SK-N-MC (cell line): ENCODE data around the gene HLA-E.
A peak's percentile ranks its signal among the peaks of the same experiment; 100 is the strongest.
"Not testable (repeated sequence)": the region's sequence is repeated elsewhere in the genome, so short reads cannot be mapped to it uniquely, and the experiment has no call there.

Experiments
- DNase-seq: peaks from one replicate; pipeline ENCODE4 v3.0.0-alpha.2; 2011; ENCODE audit warnings: low read depth, low spot score
- H3K27ac ChIP-seq: fragments of 200-600 bp; sonication (generic); 2 replicates; pipeline ENCODE4 v1.5.1; 2016; ENCODE audit warnings: mixed run types
- H3K36me3 ChIP-seq: fragments of 200-600 bp; sonication (generic); 2 replicates; pipeline ENCODE4 v1.6.1; 2017; ENCODE audit warnings: antibody characterized with exemption, low read length, mixed read lengths; ENCODE audit not compliant: insufficient read depth
- H3K4me3 ChIP-seq: fragments of 200-600 bp; sonication (generic); 2 replicates; pipeline ENCODE4 v1.5.1; 2016
- H3K9ac ChIP-seq: fragments of 200-600 bp; sonication (generic); 2 replicates; pipeline ENCODE4 v1.8.0; 2017; ENCODE audit warnings: mixed run types, mixed read lengths; ENCODE audit not compliant: insufficient read length
- H3K9me3 ChIP-seq: fragments of 200-600 bp; sonication (generic); 2 replicates; pipeline ENCODE4 v1.6.1; 2017; ENCODE audit warnings: low read depth, mild to moderate bottlenecking, antibody characterized with exemption, low read length, moderate library complexity, mixed read lengths
- EZH2 ChIP-seq: fragments of 200-600 bp; sonication (generic); IDR thresholded peaks from one replicate; pipeline ENCODE4 v1.6.1; 2017; ENCODE audit warnings: antibody characterized with exemption
- FOXP2 ChIP-seq: optimal IDR thresholded peaks from 2 replicates; pipeline ENCODE3; 2011; ENCODE audit warnings: mild to moderate bottlenecking, moderate library complexity; ENCODE audit not compliant: insufficient read depth; ENCODE audit errors: extremely low read length, control extremely low read depth
- POLR2AphosphoS5 ChIP-seq: IDR thresholded peaks from 2 replicates; pipeline ENCODE4 v1.6.1; 2012; ENCODE audit warnings: mild to moderate bottlenecking, low read depth, low read length, borderline replicate concordance

The HLA-E gene

DNA sequence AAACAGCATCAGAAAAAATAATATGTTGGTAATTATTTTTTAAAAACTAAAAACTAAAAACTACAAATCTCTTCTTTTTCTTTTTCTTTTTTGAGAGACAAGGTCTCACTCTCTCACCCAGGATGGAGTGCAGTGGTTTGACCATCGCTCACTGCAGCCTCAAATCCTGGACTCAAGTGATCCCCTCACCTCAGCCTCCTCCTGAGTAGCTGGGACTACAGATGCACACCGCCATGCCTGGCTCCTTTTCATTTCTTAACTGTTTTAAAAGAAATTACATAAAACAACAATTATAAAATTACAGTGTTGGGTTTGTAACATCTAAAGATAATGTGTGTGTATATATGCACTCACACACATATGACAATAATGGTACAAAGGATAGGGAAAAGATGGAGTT, 24.1 kb downstream of the HLA-E start:
- Histone ChIP-seq H3K4me3 (no peak overlapping the region), H3K9me3 (no peaks in the 10 kb centered on the region), H3K27ac (no peak overlapping the region), H3K36me3 (no peaks in the 10 kb centered on the region), H3K9ac (no peak overlapping the region)
- no peak for TF ChIP-seq EZH2
- no peak for TF ChIP-seq POLR2AphosphoS5
- TF ChIP-seq FOXP2: no peak
- no peak for DNase-seq

DNA sequence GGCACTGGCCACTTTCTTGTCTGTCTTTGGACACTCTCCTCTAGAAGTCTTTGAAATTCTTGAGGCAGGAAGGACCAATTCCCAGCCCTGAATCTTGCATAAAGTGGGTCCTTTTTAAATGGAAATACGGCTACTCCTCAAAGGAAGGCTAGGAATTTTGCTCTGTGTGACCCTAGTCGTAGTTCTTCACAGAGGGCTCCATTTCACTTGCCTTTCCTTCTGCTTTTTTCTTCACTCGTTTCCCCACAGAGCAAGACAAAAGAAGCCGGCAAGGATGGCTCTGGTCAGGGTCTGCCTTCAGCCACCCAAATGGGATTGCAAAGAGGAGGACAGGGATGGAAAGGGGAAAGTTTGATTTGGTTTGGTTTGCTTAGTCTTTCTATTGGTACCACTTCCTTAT, 25.8 kb downstream of the HLA-E start:
- H3K36me3 ChIP-seq: no peaks in the 10 kb centered on the region
- TF ChIP-seq FOXP2 (no peak), POLR2AphosphoS5 (no peak), EZH2 (no peak)
- DNase-seq: no peak
- H3K9me3 ChIP-seq: no peaks in the 10 kb centered on the region
- no peak overlapping the region for H3K27ac ChIP-seq
- no peak overlapping the region for H3K4me3 ChIP-seq
- no peak overlapping the region for H3K9ac ChIP-seq

DNA sequence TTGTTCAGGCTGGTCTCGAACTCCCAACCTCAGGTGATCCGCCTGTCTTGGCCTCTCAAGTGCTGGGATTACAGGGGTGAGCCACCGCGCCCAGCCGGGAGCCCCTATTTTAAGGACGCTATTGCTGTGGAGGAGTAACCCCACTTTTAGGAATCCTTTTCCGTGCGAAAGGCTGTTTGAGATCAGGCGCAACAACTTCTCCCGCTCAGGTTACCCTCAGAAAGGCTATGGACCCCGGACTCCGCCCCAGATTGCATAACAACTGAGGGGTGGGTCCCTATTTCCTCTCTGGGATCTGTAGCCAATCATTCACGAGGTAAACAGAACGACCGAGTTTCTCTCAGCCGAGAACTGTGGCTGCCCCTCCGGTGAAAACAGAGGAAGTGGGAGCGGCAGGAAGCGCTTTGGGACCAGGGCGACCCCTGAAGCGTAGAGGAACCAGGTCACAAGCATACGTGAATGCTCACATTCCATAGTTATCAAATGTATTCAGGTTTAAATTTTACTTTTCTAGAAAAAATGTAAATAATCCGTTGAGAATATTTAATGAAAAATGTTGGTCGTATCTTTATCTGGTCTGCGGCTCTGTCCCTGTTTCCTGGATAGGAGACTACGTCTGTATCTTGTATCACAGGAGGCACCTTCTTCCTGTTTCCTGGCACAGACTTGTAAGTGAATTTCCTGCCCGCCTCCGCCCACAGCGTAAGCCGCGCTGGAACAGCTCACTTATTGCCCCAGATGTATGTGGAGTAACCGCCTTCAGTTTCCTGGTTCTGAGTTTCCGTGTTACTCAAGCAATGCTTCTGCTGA, 26.8 kb downstream of the HLA-E start:
- H3K9me3 ChIP-seq: no peaks in the 10 kb centered on the region
- peak overlapping the region; percentile 80 for H3K9ac ChIP-seq
- DNase-seq: peak; percentile 95
- peak overlapping the region; percentile 89 for H3K4me3 ChIP-seq
- peak; percentile 92 for TF ChIP-seq FOXP2
- no peak for TF ChIP-seq EZH2
- H3K27ac ChIP-seq: peak overlapping the region; percentile 97
- no peaks in the 10 kb centered on the region for H3K36me3 ChIP-seq

DNA sequence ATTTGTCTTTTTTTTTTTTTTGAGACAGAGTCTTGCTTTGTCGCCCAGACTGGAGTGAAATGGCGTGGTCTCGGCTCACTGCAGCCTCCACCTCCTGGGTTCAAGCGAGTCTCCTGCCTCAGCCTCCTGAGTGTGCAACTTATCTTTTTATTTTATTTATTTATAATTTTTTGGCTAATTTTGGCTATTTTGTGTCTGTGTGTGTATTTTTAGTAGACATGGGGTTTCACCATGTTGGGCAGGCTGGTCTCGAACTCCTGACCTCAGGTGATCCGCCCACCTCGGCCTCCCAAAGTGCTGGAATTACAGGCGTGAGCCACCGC, 27.4 kb downstream of the HLA-E start:
- H3K4me3 ChIP-seq: peak overlapping the region; percentile 89
- peak overlapping the region; percentile 97 for H3K27ac ChIP-seq
- not testable (repeated sequence) for DNase-seq, H3K36me3 ChIP-seq, H3K9me3 ChIP-seq
- H3K9ac ChIP-seq: peak overlapping the region; percentile 80

DNA sequence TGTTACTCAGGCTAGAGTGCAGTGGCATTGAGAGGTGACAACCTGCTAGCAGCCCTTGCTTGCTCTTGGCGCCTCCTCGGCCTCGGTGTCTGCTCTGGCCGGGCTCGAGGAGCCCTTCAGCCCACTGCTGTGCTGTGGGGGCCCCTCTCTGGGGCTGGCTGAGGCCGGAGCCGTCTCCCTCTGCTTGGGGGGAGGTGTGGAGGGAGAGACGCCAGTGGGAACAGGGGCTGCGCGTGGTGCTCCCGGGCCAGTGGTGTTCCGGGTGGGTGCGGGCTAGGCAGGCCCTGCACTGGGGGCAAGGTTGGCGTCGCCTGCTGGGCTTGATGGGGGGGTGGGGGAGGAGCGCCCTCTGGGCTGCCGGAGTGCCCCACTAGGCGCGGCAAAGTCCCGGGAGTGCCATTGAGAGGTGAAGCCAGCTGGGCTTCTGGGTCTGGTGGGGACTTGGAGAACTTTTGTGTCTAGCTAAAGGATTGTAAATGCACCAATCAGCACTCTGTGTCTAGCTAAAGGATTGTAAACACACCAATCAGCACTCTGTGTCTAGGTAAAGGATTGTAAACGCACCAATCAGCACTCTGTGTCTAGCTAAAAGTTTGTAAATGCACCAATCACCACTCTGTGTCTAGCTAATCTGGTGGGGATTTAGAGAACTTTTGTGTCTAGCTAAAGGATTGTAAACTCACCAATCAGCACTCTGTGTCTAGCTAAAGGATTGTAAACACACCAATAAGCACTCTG, 28.6 kb downstream of the HLA-E start:
- DNase-seq, H3K9me3 ChIP-seq, H3K36me3 ChIP-seq, H3K9ac ChIP-seq, H3K4me3 ChIP-seq, H3K27ac ChIP-seq: not testable (repeated sequence)

DNA sequence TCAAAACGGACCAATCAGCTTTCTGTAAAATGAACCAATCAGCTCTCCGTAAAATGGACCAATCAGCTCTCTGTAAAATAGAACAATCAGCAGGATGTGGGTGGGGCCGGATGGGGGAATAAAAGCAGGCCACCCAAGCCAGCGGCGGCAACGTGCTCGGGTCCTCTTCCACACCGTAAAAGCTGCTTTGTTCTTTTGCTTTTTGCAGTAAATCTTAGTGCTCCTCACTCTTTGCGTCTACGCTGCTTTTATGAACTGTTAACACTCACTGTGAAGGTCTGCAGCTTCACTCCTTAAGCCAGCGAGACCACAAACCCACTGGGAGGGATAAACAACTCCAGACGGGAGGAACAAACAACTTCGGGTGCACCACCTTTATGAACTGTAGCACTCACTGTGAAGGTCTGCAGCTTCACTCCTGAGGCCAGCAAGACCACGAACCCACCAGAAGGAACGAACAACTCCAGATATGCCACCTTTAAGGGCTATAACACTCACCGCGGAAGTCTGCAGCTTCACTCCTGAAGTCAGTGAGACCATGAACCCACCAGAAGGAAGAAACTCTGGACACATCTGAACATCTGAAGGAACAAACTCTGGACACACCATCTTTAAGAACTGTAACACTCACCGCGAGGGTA, 29.3 kb downstream of the HLA-E start:
- not testable (repeated sequence) for H3K4me3 ChIP-seq, H3K9me3 ChIP-seq, H3K27ac ChIP-seq, DNase-seq, H3K9ac ChIP-seq, H3K36me3 ChIP-seq

DNA sequence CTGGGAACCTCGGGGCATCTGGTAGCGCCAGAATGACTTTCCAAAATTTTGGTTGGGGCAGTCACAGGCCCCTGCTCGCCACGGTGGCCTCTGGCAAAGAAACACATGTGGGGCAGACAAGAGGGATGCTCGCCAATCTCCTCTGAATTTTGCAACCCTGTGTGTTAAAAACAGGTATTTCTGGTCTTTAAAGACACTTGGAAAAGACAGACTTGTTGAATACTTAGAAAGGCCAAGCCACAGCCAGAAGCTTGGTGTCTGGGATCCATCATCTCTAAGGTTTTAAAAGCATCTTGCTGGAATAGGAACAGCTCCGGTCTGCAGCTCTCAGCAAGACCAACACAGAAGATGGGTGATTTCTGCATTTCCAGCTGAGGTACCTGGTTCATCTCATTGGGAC, 31.2 kb downstream of the HLA-E start:
- Histone ChIP-seq H3K27ac (no peak overlapping the region), H3K36me3 (no peaks in the 10 kb centered on the region), H3K4me3 (no peak overlapping the region), H3K9ac (no peak overlapping the region), H3K9me3 (no peaks in the 10 kb centered on the region)
- DNase-seq: no peak
- TF ChIP-seq FOXP2: no peak

DNA sequence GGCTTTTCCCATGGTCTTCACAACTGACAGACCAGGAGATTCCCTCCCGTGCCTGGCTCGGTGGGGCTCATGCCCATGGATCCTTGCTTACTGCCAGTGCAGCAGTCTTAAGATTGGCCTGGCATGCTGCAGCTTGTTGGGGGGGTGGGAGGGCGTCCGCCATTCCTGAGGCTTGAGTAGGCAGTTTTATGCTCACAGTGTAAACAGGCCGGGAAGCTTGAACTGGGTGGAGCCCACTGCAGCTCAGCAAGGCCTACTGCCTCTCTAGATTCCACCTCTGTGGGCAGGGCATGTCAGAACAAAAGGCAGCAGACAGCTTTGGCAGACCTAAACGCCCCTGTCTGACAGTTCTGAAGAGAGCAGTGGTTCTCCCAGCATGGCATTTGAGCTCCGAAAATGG, 31.8 kb downstream of the HLA-E start:
- H3K36me3 ChIP-seq, DNase-seq, H3K9me3 ChIP-seq, H3K4me3 ChIP-seq, H3K27ac ChIP-seq, H3K9ac ChIP-seq: not testable (repeated sequence)

DNA sequence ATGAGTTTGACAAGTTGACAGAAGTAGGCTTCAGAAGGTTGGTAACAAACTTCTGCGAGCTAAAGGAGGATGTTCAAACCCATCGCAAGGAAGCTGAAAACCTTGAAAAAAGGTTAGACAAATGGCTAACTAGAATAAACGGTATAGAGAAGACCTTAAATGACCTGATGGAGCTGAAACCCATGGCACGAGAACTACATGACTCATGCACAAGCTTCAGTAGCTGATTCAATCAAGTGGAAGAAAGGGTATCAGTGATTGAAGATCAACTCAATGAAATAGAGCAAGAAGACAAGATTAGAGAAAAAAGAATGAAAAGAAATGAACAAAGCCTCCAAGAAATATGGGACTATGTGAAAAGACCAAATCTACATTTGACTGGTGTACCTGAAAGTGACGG, 32.6 kb downstream of the HLA-E start:
- not testable (repeated sequence) for H3K36me3 ChIP-seq, DNase-seq, H3K9me3 ChIP-seq, H3K9ac ChIP-seq, H3K27ac ChIP-seq, H3K4me3 ChIP-seq

DNA sequence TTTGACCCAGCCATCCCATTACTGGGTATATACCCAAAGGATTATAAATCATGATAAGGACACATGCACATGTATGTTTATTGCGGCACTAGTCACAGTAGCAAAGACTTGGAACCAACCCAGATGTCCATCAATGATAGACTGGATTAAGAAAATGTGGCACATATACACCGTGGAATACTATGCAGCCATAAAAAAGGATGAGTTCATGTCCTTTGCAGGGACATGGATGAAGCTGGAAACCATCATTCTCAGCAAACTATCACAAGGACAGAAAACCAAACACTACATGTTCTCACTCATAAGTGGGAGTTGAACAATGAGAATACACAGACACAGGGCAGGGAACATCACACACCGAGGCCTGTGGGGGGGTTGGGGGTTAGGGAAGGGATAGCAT, 37.1 kb downstream of the HLA-E start:
- not testable (repeated sequence) for H3K9ac ChIP-seq, H3K36me3 ChIP-seq, H3K9me3 ChIP-seq, H3K27ac ChIP-seq, H3K4me3 ChIP-seq, DNase-seq

DNA sequence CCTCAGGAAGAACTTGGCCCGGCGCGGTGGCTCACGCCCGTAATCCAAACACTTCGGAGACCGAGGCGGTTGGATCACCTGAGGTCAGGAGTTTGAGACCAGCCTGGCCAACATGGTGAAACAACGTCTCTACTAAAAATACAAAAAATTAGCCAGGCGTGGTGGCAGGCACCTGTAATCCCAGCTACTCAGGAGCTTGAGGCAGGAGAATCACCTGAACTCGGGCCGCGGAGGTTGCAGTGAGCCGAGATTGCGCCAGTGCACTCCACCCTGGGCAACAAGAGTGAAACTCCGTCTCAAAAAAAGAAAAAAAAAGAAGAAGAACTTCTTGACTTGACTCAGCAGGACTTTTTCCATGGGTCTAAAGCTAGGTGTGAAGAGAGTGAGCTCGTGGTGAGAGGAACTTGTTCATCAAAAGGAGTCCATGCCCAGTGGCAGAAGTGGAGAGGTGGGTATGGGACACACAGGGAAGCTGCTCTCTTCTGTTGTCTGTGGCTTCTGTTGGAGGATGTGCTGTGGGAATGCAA, 40.1 kb downstream of the HLA-E start:
- not testable (repeated sequence) for H3K9ac ChIP-seq, H3K27ac ChIP-seq, H3K9me3 ChIP-seq, H3K4me3 ChIP-seq, H3K36me3 ChIP-seq, DNase-seq
